ENCODE data around the gene LEAP2. TPM values are rescaled to one million over a fixed set of nuclear protein-coding genes. Genes with fewer than 3 reads are reported as not detected.

Gene LEAP2
- total and polyA plus RNA-seq, 2 of the 8 experiments (the other 6 are each of a cell fraction or from before 2014, with no cell fraction given), result 1.8 to 2.9 TPM

- TF ChIP-seq, protein P1, sequence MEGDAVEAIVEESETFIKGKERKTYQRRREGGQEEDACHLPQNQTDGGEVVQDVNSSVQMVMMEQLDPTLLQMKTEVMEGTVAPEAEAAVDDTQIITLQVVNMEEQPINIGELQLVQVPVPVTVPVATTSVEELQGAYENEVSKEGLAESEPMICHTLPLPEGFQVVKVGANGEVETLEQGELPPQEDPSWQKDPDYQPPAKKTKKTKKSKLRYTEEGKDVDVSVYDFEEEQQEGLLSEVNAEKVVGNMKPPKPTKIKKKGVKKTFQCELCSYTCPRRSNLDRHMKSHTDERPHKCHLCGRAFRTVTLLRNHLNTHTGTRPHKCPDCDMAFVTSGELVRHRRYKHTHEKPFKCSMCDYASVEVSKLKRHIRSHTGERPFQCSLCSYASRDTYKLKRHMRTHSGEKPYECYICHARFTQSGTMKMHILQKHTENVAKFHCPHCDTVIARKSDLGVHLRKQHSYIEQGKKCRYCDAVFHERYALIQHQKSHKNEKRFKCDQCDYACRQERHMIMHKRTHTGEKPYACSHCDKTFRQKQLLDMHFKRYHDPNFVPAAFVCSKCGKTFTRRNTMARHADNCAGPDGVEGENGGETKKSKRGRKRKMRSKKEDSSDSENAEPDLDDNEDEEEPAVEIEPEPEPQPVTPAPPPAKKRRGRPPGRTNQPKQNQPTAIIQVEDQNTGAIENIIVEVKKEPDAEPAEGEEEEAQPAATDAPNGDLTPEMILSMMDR (IDR thresholded peaks at IDR 0.05; ENCODE audit: control extremely low read depth in 1 of 3, insufficient read depth in 1 of 3, low read depth in 1 of 3, low read length in 3 of 3), result peak; percentile 34 to 55 (median 53)
- TF ChIP-seq SIN3A (conservative IDR thresholded peaks at IDR 0.05 in 1 of 2, IDR thresholded peaks at IDR 0.05 in 1 of 2; ENCODE audit: low read depth in 1 of 2, low read length in 2 of 2), result no peak
- TF ChIP-seq USF2 (IDR thresholded peaks at IDR 0.05; ENCODE audit: low read length), result no peak
- no peak for TF ChIP-seq GTF2F1 (IDR thresholded peaks at IDR 0.05; ENCODE audit: borderline replicate concordance, low read depth, low read length)
- TF ChIP-seq SP1 (IDR thresholded peaks at IDR 0.05; ENCODE audit: low read depth, low read length), result no peak
- TF ChIP-seq KDM1A (IDR thresholded peaks at IDR 0.05; ENCODE audit: borderline replicate concordance, low read length), result no peak
- TF ChIP-seq RAD21 (IDR thresholded peaks at IDR 0.05 in 1 of 2, conservative IDR thresholded peaks at IDR 0.05 in 1 of 2; ENCODE audit: low read depth in 2 of 2, low read length in 2 of 2), result peak; percentile 55 to 59
- no peak for TF ChIP-seq NRF1 (IDR thresholded peaks at IDR 0.05; ENCODE audit: low read depth, low read length)
Observed at GRCh38 chr5:132883261-132883834, 9.9 kb downstream of the LEAP2 start (continued).

All from H1 (cell line).